ENCODE measurements around the gene IGF1R. TPM values are rescaled to one million over a fixed set of nuclear protein-coding genes. Genes with fewer than 3 reads are reported as not detected.

IGF1R gene
- total RNA-seq, 1 experiment from 2014 or later = 51.6 TPM

DNA sequence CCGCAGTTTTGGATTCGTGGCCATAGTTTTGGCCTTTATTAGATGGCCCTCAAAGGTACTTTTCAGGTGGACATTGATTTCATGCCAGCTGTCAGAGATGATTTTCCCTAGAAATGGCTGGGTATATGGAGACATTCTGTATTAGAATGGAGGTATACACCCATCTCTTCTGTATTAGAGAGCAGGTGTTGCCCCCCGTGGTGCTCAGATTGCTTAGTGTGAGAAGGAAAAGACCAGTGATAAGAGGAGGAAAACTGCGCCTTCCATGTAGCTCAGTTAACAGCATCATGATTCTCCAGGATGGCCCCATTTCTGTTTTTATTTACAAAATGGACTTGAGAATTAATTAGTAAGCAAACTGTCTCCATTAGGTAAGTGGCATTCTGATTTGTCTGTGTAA lies 145.9 kb downstream of the IGF1R start:
- H3K4me3 ChIP-seq (ENCODE audit: low read depth, low read length) = no peak overlapping the region
- H3K27me3 Mint-ChIP-seq (ENCODE audit: insufficient read depth, unreplicated experiment) = no peaks in the 10 kb centered on the region
- H3K4me1 ChIP-seq = peaks cover 16% of the 10 kb centered on the region
- H3K36me3 ChIP-seq (ENCODE audit: control insufficient read depth, insufficient read depth, low read length) = no peaks in the 10 kb centered on the region
- H3K27ac Mint-ChIP-seq (ENCODE audit: unreplicated experiment) = no peak overlapping the region
- no peak overlapping the region for H3K4me3 Mint-ChIP-seq (ENCODE audit: unreplicated experiment)
- DNase-seq = no peak
- no TSS peak for BruUV-seq (replicated peaks)
- ChIA-PET POLR2A (no interaction called here), CTCF (interaction anchor here (1.0 kb wide), 1 partner anchor 57 kb away, joined by 3 read pairs; no protein-coding TSS in a partner anchor)
- intact Hi-C loops (cut with micrococcal nuclease; ENCODE audit: unreplicated experiment) = no loop called here
- no peaks in the 10 kb centered on the region for H3K9me3 ChIP-seq
- H3K4me1 Mint-ChIP-seq (ENCODE audit: low read depth, unreplicated experiment) = peaks cover 21% of the 10 kb centered on the region
- no peak for TF ChIP-seq CTCF (IDR thresholded peaks at IDR 0.05; ENCODE audit: insufficient read depth in 1 of 2, low read depth in 1 of 2, low read length in 1 of 2, severe bottlenecking in 1 of 2, unreplicated experiment in 1 of 2)
- peaks cover 6% of the 10 kb centered on the region for H3K36me3 Mint-ChIP-seq (ENCODE audit: insufficient read depth, unreplicated experiment)
- no peaks in the 10 kb centered on the region for H3K27me3 ChIP-seq (replicated peaks; ENCODE audit: control insufficient read depth, insufficient read depth, low read length)
- H3K9me3 Mint-ChIP-seq (ENCODE audit: unreplicated experiment) = no peaks in the 10 kb centered on the region

DNA sequence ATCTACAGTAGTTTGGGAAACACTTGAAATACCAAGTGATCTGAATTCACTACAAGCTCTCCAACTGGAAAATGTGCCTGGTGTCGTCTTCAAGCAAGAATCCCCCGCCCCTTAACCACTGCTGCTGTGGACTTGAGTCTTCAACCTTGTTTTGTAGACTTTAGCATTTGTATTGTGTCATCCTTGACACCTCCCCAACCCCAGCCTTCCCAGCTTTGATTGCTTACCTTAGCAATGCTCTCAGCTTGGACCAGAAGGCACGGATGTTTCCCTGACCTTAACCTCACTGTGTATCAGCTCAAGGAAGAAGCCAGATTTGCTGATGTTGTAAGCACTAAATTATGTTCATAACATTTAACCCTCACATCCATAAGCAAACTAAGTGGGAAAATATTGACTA lies 146.4 kb downstream of the IGF1R start:
- Mint-ChIP-seq H3K4me3 (ENCODE audit: unreplicated experiment) (no peak overlapping the region), H3K4me1 (ENCODE audit: low read depth, unreplicated experiment) (peaks cover 26% of the 10 kb centered on the region)
- CTCF ChIA-PET = interaction anchor here (1.0 kb wide), 1 partner anchor 56 kb away, joined by 3 read pairs; no protein-coding TSS in a partner anchor

GRCh38 chr15:98795980-98796379 lies 147.6 kb downstream of the IGF1R start:
- ChIA-PET POLR2A (no interaction called here), CTCF (no interaction called here)
- no peaks in the 10 kb centered on the region for H3K9me3 Mint-ChIP-seq (ENCODE audit: unreplicated experiment)
- H3K27ac Mint-ChIP-seq (ENCODE audit: unreplicated experiment) = no peak overlapping the region
- BruUV-seq (replicated peaks) = no TSS peak
- H3K4me3 Mint-ChIP-seq (ENCODE audit: unreplicated experiment) = no peak overlapping the region
- DNase-seq = no peak
- Histone ChIP-seq H3K4me1 (peaks cover 29% of the 10 kb centered on the region), H3K36me3 (ENCODE audit: control insufficient read depth, insufficient read depth, low read length) (no peaks in the 10 kb centered on the region), H3K4me3 (ENCODE audit: low read depth, low read length) (no peak overlapping the region), H3K27me3 (replicated peaks; ENCODE audit: control insufficient read depth, insufficient read depth, low read length) (no peaks in the 10 kb centered on the region), H3K9me3 (no peaks in the 10 kb centered on the region)
- intact Hi-C loops (cut with micrococcal nuclease; ENCODE audit: unreplicated experiment) = no loop called here
- H3K36me3 Mint-ChIP-seq (ENCODE audit: insufficient read depth, unreplicated experiment) = peaks cover 6% of the 10 kb centered on the region
- H3K27me3 Mint-ChIP-seq (ENCODE audit: insufficient read depth, unreplicated experiment) = no peaks in the 10 kb centered on the region
- TF ChIP-seq CTCF (IDR thresholded peaks at IDR 0.05; ENCODE audit: insufficient read depth in 1 of 2, low read depth in 1 of 2, low read length in 1 of 2, severe bottlenecking in 1 of 2, unreplicated experiment in 1 of 2) = no peak
- H3K4me1 Mint-ChIP-seq (ENCODE audit: low read depth, unreplicated experiment) = peaks cover 32% of the 10 kb centered on the region

More for the DNA sequence above, 146.4 kb downstream of the IGF1R start:
- H3K4me1 ChIP-seq = peaks cover 20% of the 10 kb centered on the region
- no peaks in the 10 kb centered on the region for H3K27me3 Mint-ChIP-seq (ENCODE audit: insufficient read depth, unreplicated experiment)
- BruUV-seq (replicated peaks) = no TSS peak
- H3K4me3 ChIP-seq (ENCODE audit: low read depth, low read length) = no peak overlapping the region
- no peaks in the 10 kb centered on the region for H3K36me3 ChIP-seq (ENCODE audit: control insufficient read depth, insufficient read depth, low read length)
- H3K9me3 Mint-ChIP-seq (ENCODE audit: unreplicated experiment) = no peaks in the 10 kb centered on the region
- H3K36me3 Mint-ChIP-seq (ENCODE audit: insufficient read depth, unreplicated experiment) = peaks cover 6% of the 10 kb centered on the region
- peak in 1 of 2 experiments; percentile 23 for DNase-seq
- POLR2A ChIA-PET = interaction anchor here (0.6 kb wide), 1 partner anchor 34 kb away, joined by 4 read pairs; no protein-coding TSS in a partner anchor
- no peaks in the 10 kb centered on the region for H3K9me3 ChIP-seq
- intact Hi-C loops (cut with micrococcal nuclease; ENCODE audit: unreplicated experiment) = no loop called here
- H3K27me3 ChIP-seq (replicated peaks; ENCODE audit: control insufficient read depth, insufficient read depth, low read length) = no peaks in the 10 kb centered on the region
- no peak for TF ChIP-seq CTCF (IDR thresholded peaks at IDR 0.05; ENCODE audit: insufficient read depth in 1 of 2, low read depth in 1 of 2, low read length in 1 of 2, severe bottlenecking in 1 of 2, unreplicated experiment in 1 of 2)
- no peak overlapping the region for H3K27ac Mint-ChIP-seq (ENCODE audit: unreplicated experiment)

Measured in Caco-2 (cell line).